ENCODE results near the gene CACNA2D2. TPM values are rescaled to one million over a fixed set of nuclear protein-coding genes. Genes with fewer than 3 reads are reported as not detected.

The CACNA2D2 gene
- total RNA-seq, 1 donor from 2014 or later = 0.21 TPM

DNA sequence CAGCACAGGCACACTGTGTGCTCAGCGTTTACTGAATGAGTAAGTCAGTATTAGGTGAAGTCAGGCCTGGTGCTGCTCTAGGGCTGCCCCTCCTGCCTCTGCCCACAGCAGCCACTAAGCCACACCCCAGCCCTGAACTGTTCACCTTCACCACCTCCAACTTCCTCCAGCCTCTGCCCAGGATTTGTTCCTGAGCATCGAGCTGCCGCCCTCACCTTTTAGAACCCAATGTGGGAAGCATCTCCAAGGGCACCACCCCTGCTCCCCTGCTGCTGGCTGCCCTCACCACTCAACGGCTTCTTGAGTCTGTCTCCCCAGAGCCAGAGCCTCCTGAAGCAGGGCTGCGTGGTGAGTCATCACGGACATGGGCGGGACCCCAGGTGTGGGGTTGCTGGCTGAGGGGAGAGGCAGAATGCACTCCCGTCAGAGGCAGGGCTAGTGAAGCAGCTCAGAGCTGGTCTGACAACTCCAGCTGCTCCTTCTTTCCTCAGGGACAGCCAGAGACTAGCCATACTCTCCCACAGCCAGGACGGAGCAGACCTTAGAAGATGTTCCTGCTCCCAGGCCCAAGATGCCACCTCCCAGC, 186.7 kb downstream of the CACNA2D2 start:
- H3K27me3 ChIP-seq (ENCODE audit: control insufficient read depth, insufficient read depth, low read length) = no peaks in the 10 kb centered on the region
- DNase-seq (ENCODE audit: low read depth) = peak; percentile 91
- TF ChIP-seq, protein P1, sequence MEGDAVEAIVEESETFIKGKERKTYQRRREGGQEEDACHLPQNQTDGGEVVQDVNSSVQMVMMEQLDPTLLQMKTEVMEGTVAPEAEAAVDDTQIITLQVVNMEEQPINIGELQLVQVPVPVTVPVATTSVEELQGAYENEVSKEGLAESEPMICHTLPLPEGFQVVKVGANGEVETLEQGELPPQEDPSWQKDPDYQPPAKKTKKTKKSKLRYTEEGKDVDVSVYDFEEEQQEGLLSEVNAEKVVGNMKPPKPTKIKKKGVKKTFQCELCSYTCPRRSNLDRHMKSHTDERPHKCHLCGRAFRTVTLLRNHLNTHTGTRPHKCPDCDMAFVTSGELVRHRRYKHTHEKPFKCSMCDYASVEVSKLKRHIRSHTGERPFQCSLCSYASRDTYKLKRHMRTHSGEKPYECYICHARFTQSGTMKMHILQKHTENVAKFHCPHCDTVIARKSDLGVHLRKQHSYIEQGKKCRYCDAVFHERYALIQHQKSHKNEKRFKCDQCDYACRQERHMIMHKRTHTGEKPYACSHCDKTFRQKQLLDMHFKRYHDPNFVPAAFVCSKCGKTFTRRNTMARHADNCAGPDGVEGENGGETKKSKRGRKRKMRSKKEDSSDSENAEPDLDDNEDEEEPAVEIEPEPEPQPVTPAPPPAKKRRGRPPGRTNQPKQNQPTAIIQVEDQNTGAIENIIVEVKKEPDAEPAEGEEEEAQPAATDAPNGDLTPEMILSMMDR (IDR thresholded peaks at IDR 0.05; ENCODE audit: insufficient read depth, low read length, poor library complexity, severe bottlenecking) = no peak
- peaks cover 3% of the 10 kb centered on the region for H3K36me3 ChIP-seq (ENCODE audit: control insufficient read depth, insufficient read depth, low read length)
- H3K4me3 ChIP-seq (ENCODE audit: low read depth, low read length) = no peak overlapping the region

DNA sequence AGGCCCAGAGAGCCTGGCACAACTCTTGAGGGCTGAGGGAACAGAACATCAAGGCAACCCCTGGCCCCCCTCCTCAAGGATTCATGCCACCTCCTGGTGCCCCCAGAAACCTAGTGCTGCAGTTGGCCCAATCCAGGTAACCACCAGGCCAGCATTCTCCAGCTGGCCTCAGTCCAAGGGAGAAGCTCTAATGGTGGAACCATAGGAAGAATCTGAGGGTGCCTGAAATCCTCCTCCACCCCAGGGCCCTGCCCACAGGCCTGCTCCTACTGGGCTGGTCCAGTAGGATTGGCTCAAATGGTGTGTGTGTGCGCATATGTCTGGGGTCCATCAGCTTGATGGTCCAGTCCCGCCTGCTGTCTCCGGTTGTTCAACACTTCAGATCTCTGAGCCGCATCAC, 188.6 kb downstream of the CACNA2D2 start:
- Histone ChIP-seq H3K36me3 (ENCODE audit: control insufficient read depth, insufficient read depth, low read length) (peaks cover 3% of the 10 kb centered on the region), H3K27me3 (ENCODE audit: control insufficient read depth, insufficient read depth, low read length) (no peaks in the 10 kb centered on the region), H3K4me3 (ENCODE audit: low read depth, low read length) (no peak overlapping the region)
- TF ChIP-seq, protein P1 (IDR thresholded peaks at IDR 0.05; ENCODE audit: insufficient read depth, low read length, poor library complexity, severe bottlenecking) = no peak
- DNase-seq (ENCODE audit: low read depth) = no peak

GRCh38 chr3:50314342-50314741, 189.1 kb downstream of the CACNA2D2 start:
- TF ChIP-seq, protein P1 (IDR thresholded peaks at IDR 0.05; ENCODE audit: insufficient read depth, low read length, poor library complexity, severe bottlenecking) = no peak
- DNase-seq (ENCODE audit: low read depth) = no peak
- Histone ChIP-seq H3K4me3 (ENCODE audit: low read depth, low read length) (no peak overlapping the region), H3K27me3 (ENCODE audit: control insufficient read depth, insufficient read depth, low read length) (no peaks in the 10 kb centered on the region), H3K36me3 (ENCODE audit: control insufficient read depth, insufficient read depth, low read length) (peaks cover 3% of the 10 kb centered on the region)

Other genes starting within 250 kb of the CACNA2D2 start
- gene SEMA3B, start 234.5 kb downstream of the CACNA2D2 start, total RNA-seq = 17.9 and 18.4 TPM in 2 replicates
- not detected in 2 replicates for gene LSMEM2, start 224.5 kb downstream of the CACNA2D2 start, total RNA-seq
- 77.7 and 113 TPM in 2 replicates for gene IFRD2, start 211.2 kb downstream of the CACNA2D2 start, total RNA-seq
- gene HYAL3, start 204.2 kb downstream of the CACNA2D2 start, total RNA-seq = 7.6 and 7.9 TPM in 2 replicates
- 8.5 and 12.3 TPM in 2 replicates for gene NAA80, start 204.2 kb downstream of the CACNA2D2 start, total RNA-seq
- gene HYAL1, start 200.1 kb downstream of the CACNA2D2 start, total RNA-seq = 0.14 TPM in 1 of 2 replicates, not detected in the other
- gene HYAL2, start 180.9 kb downstream of the CACNA2D2 start, total RNA-seq = 89.3 and 104 TPM in 2 replicates
- 40.3 and 58.3 TPM in 2 replicates for gene TUSC2, start 175.4 kb downstream of the CACNA2D2 start, total RNA-seq
- 16.6 and 19.9 TPM in 2 replicates for gene RASSF1, start 162.8 kb downstream of the CACNA2D2 start, total RNA-seq
- gene ZMYND10, start 157.9 kb downstream of the CACNA2D2 start, total RNA-seq = 1.7 TPM in 1 of 2 replicates, not detected in the other
- gene NPRL2, start 152.9 kb downstream of the CACNA2D2 start, total RNA-seq = 18.0 and 19.0 TPM in 2 replicates
- gene CYB561D2, start 152.8 kb downstream of the CACNA2D2 start, total RNA-seq = 22.3 and 24.0 TPM in 2 replicates
- 82.5 and 90.0 TPM in 2 replicates for gene TMEM115, start 144.1 kb downstream of the CACNA2D2 start, total RNA-seq
- gene C3orf18, start 64.1 kb upstream of the CACNA2D2 start, total RNA-seq = 5.9 and 11.3 TPM in 2 replicates
- gene HEMK1, start 65.9 kb upstream of the CACNA2D2 start, total RNA-seq = 15.3 and 15.6 TPM in 2 replicates
- gene CISH, start 108.1 kb upstream of the CACNA2D2 start, total RNA-seq = 3.8 and 4.8 TPM in 2 replicates
- gene MAPKAPK3, start 113.5 kb upstream of the CACNA2D2 start, total RNA-seq = 61.1 and 66.2 TPM in 2 replicates
- 1.4 and 1.7 TPM in 2 replicates for gene DOCK3, start 171.3 kb upstream of the CACNA2D2 start, total RNA-seq

Measured in kidney epithelial cell (primary cell).